HEK293 (cell line): ENCODE measurements around the gene TAP2.
A peak's percentile ranks its signal among the peaks of the same experiment; 100 is the strongest.

ENCODE experiments used
- CTCF ChIA-PET: fragments of 350-600 bp; formaldehyde crosslinking; extraction: SDS; loops from one replicate; lab custom pipeline; 2021; ENCODE audit warnings: antibody characterized with exemption; lab: Yijun Ruan, JAX
- POLR2A ChIA-PET: fragments of 300-600 bp; formaldehyde crosslinking; extraction: SDS; loops from one replicate; lab custom pipeline; 2020; ENCODE audit warnings: antibody characterized with exemption, inconsistent platforms; lab: Yijun Ruan, JAX
- H3K27ac ChIP-seq: fragments of 200-500 bp; sonication (Bioruptor generic); 2 replicates; pipeline ENCODE4 v1.5.1; 2014; ENCODE audit warnings: low read depth, low read length, control low read depth, inconsistent platforms; ENCODE audit errors: extremely low read depth
- H3K36me3 ChIP-seq, 2 experiments: fragments of 200-500 bp in 1 of 2; sonication (Bioruptor generic) in 1 of 2; 1 replicate in 1 of 2; 2 replicates in 1 of 2; pipeline ENCODE4 v1.5.1; 2014 to 2017; ENCODE audit warnings: inconsistent platforms in 2 of 2, low read length in 2 of 2; ENCODE audit not compliant: control insufficient read depth in 2 of 2, insufficient read depth in 1 of 2
- H3K4me1 ChIP-seq: fragments of 200-500 bp; sonication (Bioruptor generic); 2 replicates; pipeline ENCODE4 v1.5.1; 2014; ENCODE audit warnings: mild to moderate bottlenecking, low read length, inconsistent platforms; ENCODE audit not compliant: control insufficient read depth, insufficient read depth
- H3K4me3 ChIP-seq: 2 replicates; pipeline ENCODE4 v1.5.1; 2011; ENCODE audit warnings: low read depth, mild to moderate bottlenecking, control low read depth, low read length, moderate library complexity
- H3K9me3 ChIP-seq: fragments of 200-500 bp; sonication (Bioruptor generic); 2 replicates; pipeline ENCODE4 v1.5.1; 2014; ENCODE audit warnings: low read depth, low read length, inconsistent platforms; ENCODE audit not compliant: control insufficient read depth, insufficient read depth
- ATF2 ChIP-seq: fragments of 450-650 bp; formaldehyde crosslinking; IDR thresholded peaks from 2 replicates; pipeline ENCODE4 v1.5.1; 2016; ENCODE audit warnings: missing biosample characterization, missing genetic modification characterization, low read depth
- FEZF1 ChIP-seq: fragments of 450-650 bp; formaldehyde crosslinking; IDR thresholded peaks from 2 replicates; pipeline ENCODE4 v1.5.1; 2016; ENCODE audit warnings: missing biosample characterization, missing genetic modification characterization
- GLIS1 ChIP-seq: fragments of 450-650 bp; formaldehyde crosslinking; IDR thresholded peaks from 2 replicates; pipeline ENCODE4 v1.5.1; 2016; ENCODE audit warnings: missing biosample characterization, missing genetic modification characterization
- HOXA7 ChIP-seq: sonication (generic); formaldehyde crosslinking; IDR thresholded peaks from 2 replicates; pipeline ENCODE4 v1.8.1; 2022; ENCODE audit warnings: missing genetic modification reagents, borderline replicate concordance
- PRDM1 ChIP-seq: fragments of 450-650 bp; formaldehyde crosslinking; IDR thresholded peaks from 2 replicates; pipeline ENCODE4; 2016; ENCODE audit warnings: missing biosample characterization, missing genetic modification characterization
- PRDM10 ChIP-seq: fragments of 450-650 bp; formaldehyde crosslinking; IDR thresholded peaks from 2 replicates; pipeline ENCODE4 v1.5.1; 2016; ENCODE audit warnings: missing biosample characterization, missing genetic modification characterization
- PRDM2 ChIP-seq: fragments of 450-650 bp; formaldehyde crosslinking; IDR thresholded peaks from 2 replicates; pipeline ENCODE4 v1.5.1; 2016; ENCODE audit warnings: missing biosample characterization, missing genetic modification characterization, borderline replicate concordance
- SP2 ChIP-seq: fragments of 450-650 bp; formaldehyde crosslinking; IDR thresholded peaks from 2 replicates; pipeline ENCODE4 v1.5.1; 2016; ENCODE audit warnings: missing biosample characterization, missing genetic modification characterization
- SP3 ChIP-seq: fragments of 450-650 bp; formaldehyde crosslinking; IDR thresholded peaks from 2 replicates; pipeline ENCODE4 v1.5.1; 2016; ENCODE audit warnings: missing biosample characterization, missing genetic modification characterization
- TRIM28 ChIP-seq: IDR thresholded peaks from 2 replicates; pipeline ENCODE4 v1.6.1; 2011; ENCODE audit warnings: low read length, control low read depth, borderline replicate concordance
- ZFP41 ChIP-seq: fragments of 450-650 bp; formaldehyde crosslinking; IDR thresholded peaks from 2 replicates; pipeline ENCODE4 v1.5.1; 2016; ENCODE audit warnings: missing biosample characterization, missing genetic modification characterization, borderline replicate concordance
- ZNF280C ChIP-seq: fragments of 450-650 bp; formaldehyde crosslinking; IDR thresholded peaks from 2 replicates; pipeline ENCODE4 v1.5.1; 2016; ENCODE audit warnings: missing biosample characterization, missing genetic modification characterization
- ZNF433 ChIP-seq: fragments of 450-650 bp; formaldehyde crosslinking; IDR thresholded peaks from 2 replicates; pipeline ENCODE4 v1.5.1; 2016; ENCODE audit warnings: missing biosample characterization, missing genetic modification characterization, low read depth
- ZNF600 ChIP-seq: fragments of 450-650 bp; formaldehyde crosslinking; IDR thresholded peaks from 2 replicates; pipeline ENCODE4 v1.5.1; 2016; ENCODE audit warnings: missing biosample characterization, missing genetic modification characterization
- ZNF660 ChIP-seq: fragments of 450-650 bp; IDR thresholded peaks from 2 replicates; pipeline ENCODE4 v1.5.1; 2018; ENCODE audit warnings: missing biosample characterization, mild to moderate bottlenecking, missing genetic modification characterization
- ZSCAN23 ChIP-seq: fragments of 450-650 bp; formaldehyde crosslinking; IDR thresholded peaks from 2 replicates; pipeline ENCODE4 v1.5.1; 2016; ENCODE audit warnings: missing biosample characterization, missing genetic modification characterization

The TAP2 gene

GRCh38 chr6:32819729-32820128 lies 18.8 kb downstream of the TAP2 start:
- H3K27ac ChIP-seq, result no peak overlapping the region
- POLR2A ChIA-PET, result no interaction called here

GRCh38 chr6:32818867-32819266 lies 19.7 kb downstream of the TAP2 start:
- ChIA-PET CTCF (interaction anchor here (0.7 to 3.0 kb wide), 2 partner anchors 49 to 168 kb away, joined by 3 to 20 read pairs; no protein-coding TSS in a partner anchor), POLR2A (no interaction called here)
- H3K4me1 ChIP-seq, result no peaks in the 10 kb centered on the region
- H3K36me3 ChIP-seq, result no peaks in the 10 kb centered on the region
- H3K27ac ChIP-seq, result no peak overlapping the region
- H3K9me3 ChIP-seq, result no peaks in the 10 kb centered on the region
- H3K4me3 ChIP-seq, result no peak overlapping the region
- no peak for TF ChIP-seq FEZF1 (tag by site-specific recombination)
- no peak for TF ChIP-seq SP2 (tag by site-specific recombination)
- TF ChIP-seq ZNF433, result no peak
- TF ChIP-seq SP3, result no peak
- no peak for TF ChIP-seq ATF2 (tag by site-specific recombination)
- TF ChIP-seq GLIS1, result no peak
- TF ChIP-seq ZNF660 (tag by site-specific recombination), result no peak
- TF ChIP-seq PRDM2 (tag by site-specific recombination), result no peak
- no peak for TF ChIP-seq ZNF600
- no peak for TF ChIP-seq ZSCAN23 (tag by site-specific recombination)
- no peak for TF ChIP-seq ZFP41 (tag by site-specific recombination)
- no peak for TF ChIP-seq TRIM28

More at GRCh38 chr6:32819729-32820128, 18.8 kb downstream of the TAP2 start:
- Histone ChIP-seq H3K4me1 (no peaks in the 10 kb centered on the region), H3K36me3 (no peaks in the 10 kb centered on the region), H3K9me3 (no peaks in the 10 kb centered on the region), H3K4me3 (no peak overlapping the region)
- CTCF ChIA-PET, result interaction anchor here (0.6 to 9.2 kb wide), 7 partner anchors 20 to 1670 kb away, joined by 3 to 107 read pairs (median 4); partner anchors contain the start of gene TAP2
- TF ChIP-seq PRDM1 (tag by site-specific recombination) (peak; percentile 40; the same call in 1 of the 2 replicates), ZNF280C (tag by site-specific recombination) (no peak), PRDM10 (tag by site-specific recombination) (peak; percentile 28; the same call in 1 of the 2 replicates), HOXA7 (CRISPR knock-in tag) (no peak)
